SK-N-MC (cell line): ENCODE measurements around the gene USP9Y.

Experiments
- EZH2 ChIP-seq: fragments of 200-600 bp; sonication (generic); IDR thresholded peaks from one replicate; pipeline ENCODE4 v1.6.1; 2017; ENCODE audit warnings: antibody characterized with exemption
- POLR2AphosphoS5 ChIP-seq: IDR thresholded peaks from 2 replicates; pipeline ENCODE4 v1.6.1; 2012; ENCODE audit warnings: mild to moderate bottlenecking, low read depth, low read length, borderline replicate concordance

- TF ChIP-seq POLR2AphosphoS5 (no peak), EZH2 (no peak)
Measured at GRCh38 chrY:12734051-12734450, 33.0 kb downstream of the USP9Y start.
